Common myeloid progenitor, CD34-positive (primary cell): Measurements from ENCODE around the gene CCDC174.
A peak's percentile ranks its signal among the peaks of the same experiment; 100 is the strongest.

Source experiments
- CTCF ChIA-PET: fragments of 350-600 bp; sonication (Branson Sonifier 250); formaldehyde crosslinking; loops from one replicate; lab custom pipeline; 2021; ENCODE audit warnings: antibody characterized with exemption; lab: Charles Lee
- POLR2A ChIA-PET: fragments of 350-600 bp; sonication (Branson Sonifier 250); formaldehyde crosslinking; loops from one replicate; lab custom pipeline; 2021; ENCODE audit warnings: antibody characterized with exemption; lab: Charles Lee
- DNase-seq, 3 donors: peaks; one replicate each; pipeline versions ENCODE4 v3.0.0 to v3.0.0-alpha.2; 2013
- H3K27ac ChIP-seq, 2 experiments: 1 replicate in 1 of 2; 2 replicates in 1 of 2; pipeline ENCODE4 v1.7.0; 2013; ENCODE audit warnings: inconsistent platforms in 2 of 2, low read length in 2 of 2, mild to moderate bottlenecking in 2 of 2, low read depth in 1 of 2, moderate library complexity in 1 of 2; ENCODE audit not compliant: severe bottlenecking in 2 of 2, insufficient read depth in 1 of 2, poor library complexity in 1 of 2
- H3K27me3 ChIP-seq, 5 experiments: replicated peaks in 2 of 5; 1 replicate in 3 of 5; 2 replicates in 2 of 5; pipeline versions ENCODE4 v1.6.1 to v1.7.0; 2013; ENCODE audit warnings: low read length in 4 of 5, mild to moderate bottlenecking in 2 of 5, moderate library complexity in 2 of 5, inconsistent platforms in 1 of 5; ENCODE audit not compliant: insufficient read depth in 5 of 5, control insufficient read depth in 4 of 5
- H3K36me3 ChIP-seq, 4 experiments: 1 replicate in 2 of 4; 2 replicates in 2 of 4; pipeline versions ENCODE4 v1.6.1 to v1.7.0; 2013; ENCODE audit warnings: low read length in 3 of 4, control low read depth in 1 of 4, mild to moderate bottlenecking in 1 of 4; ENCODE audit not compliant: control insufficient read depth in 4 of 4, insufficient read depth in 4 of 4
- H3K4me1 ChIP-seq, 4 experiments: 1 replicate in 3 of 4; 2 replicates in 1 of 4; pipeline versions ENCODE4 v1.6.1 to v1.7.1; 2013; ENCODE audit warnings: low read length in 3 of 4, mild to moderate bottlenecking in 3 of 4, control low read depth in 1 of 4, inconsistent platforms in 1 of 4, moderate library complexity in 1 of 4; ENCODE audit not compliant: control insufficient read depth in 4 of 4, insufficient read depth in 4 of 4; ENCODE audit errors: control extremely low read depth in 1 of 4
- H3K4me3 ChIP-seq, 7 experiments: 1 replicate in 4 of 7; 2 replicates in 3 of 7; pipeline versions ENCODE4 v1.5.1 to v1.7.0; 2013; ENCODE audit warnings: mild to moderate bottlenecking in 7 of 7, low read length in 6 of 7, moderate library complexity in 6 of 7, inconsistent platforms in 2 of 7, low read depth in 2 of 7, control low read depth in 1 of 7; ENCODE audit not compliant: insufficient read depth in 4 of 7, control insufficient read depth in 1 of 7; ENCODE audit errors: extremely low read depth in 1 of 7
- H3K9me3 ChIP-seq, 5 experiments: 1 replicate in 4 of 5; 2 replicates in 1 of 5; pipeline versions ENCODE4 v1.6.1 to v1.7.1; 2013; ENCODE audit warnings: low read length in 4 of 5, mild to moderate bottlenecking in 2 of 5, inconsistent platforms in 1 of 5, low read depth in 1 of 5, moderate library complexity in 1 of 5; ENCODE audit not compliant: control insufficient read depth in 4 of 5, insufficient read depth in 2 of 5; ENCODE audit errors: control extremely low read depth in 1 of 5
- WGBS: methylation state at CpG from one replicate; pipeline ENCODE4 v1.1.5; 2013; ENCODE audit not compliant: insufficient coverage; 5-methylcytosine and 5-hydroxymethylcytosine counted together

Gene CCDC174

DNA sequence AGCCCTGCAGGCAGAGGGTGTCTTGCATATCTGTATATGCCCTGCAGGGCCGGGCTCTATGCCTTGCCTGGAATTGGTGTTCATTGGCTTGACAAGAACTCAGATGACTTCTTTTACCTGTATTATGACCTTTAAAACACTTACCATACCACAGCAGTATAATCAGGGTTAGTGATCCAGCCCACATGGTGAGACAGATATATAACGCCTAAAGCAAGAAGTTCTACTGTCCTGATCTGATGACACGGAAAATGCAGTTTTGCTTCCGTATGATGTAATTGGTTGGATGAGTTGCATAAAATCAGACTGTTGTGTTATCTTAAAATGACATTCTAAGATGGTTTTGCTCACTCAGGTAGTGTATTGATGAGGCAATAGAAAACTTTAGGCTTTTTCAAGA is 9.4 kb downstream of the CCDC174 start:
- H3K4me1 ChIP-seq, result no peaks in the 10 kb centered on the region
- POLR2A ChIA-PET, result no interaction called here
- 100% methylated on average over 2 of the region's 4 CpGs for WGBS
- H3K4me3 ChIP-seq, result no peak overlapping the region
- no peak overlapping the region for H3K27ac ChIP-seq
- H3K9me3 ChIP-seq, result no peaks in the 10 kb centered on the region
- no peaks in the 10 kb centered on the region for H3K27me3 ChIP-seq
- DNase-seq, result no peak
- CTCF ChIA-PET, result interaction anchor here (1.1 kb wide), 3 partner anchors 9 to 117 kb away, joined by 3 to 4 read pairs (median 3); partner anchors contain the start of gene CCDC174
- H3K36me3 ChIP-seq, result peaks cover 47 to 99% (median 72%) of the 10 kb centered on the region in 4 experiments

DNA sequence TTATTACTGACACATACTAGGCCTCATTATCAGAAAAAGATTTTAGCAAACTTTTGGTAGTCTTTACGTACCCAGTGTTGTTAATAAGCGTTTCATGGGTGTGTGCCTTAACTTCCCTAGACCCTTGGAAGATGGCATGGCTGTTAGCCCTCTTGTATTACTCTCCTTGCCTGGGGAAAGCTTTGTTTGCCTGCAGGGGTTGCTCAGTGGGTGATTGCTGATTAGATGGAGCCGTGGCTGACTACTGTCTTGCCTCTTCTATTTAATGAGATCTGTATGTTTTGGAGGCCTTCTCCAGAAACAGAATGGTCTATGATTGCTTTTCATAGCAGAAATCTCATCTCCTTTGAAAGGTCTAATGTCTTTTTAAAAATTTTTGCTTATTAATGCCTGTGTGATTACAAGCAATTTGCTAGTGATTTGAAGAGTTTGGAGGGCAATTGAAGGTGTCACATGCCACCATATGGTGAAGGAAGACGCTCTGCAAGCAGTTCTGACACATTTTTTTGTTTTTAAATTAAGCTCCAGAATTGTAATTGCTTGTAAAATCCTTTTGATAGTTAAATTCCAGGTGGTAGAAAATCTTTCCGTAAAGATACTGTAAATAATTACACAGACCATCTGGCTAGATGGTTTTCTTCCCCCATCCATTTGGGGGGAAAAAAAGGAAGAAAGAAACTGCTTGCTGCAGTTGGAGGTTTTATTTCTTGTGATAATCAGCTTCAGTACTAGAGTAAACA is 12.0 kb downstream of the CCDC174 start:
- no peak overlapping the region for H3K4me3 ChIP-seq
- 100% methylated on average over 3 of the region's 5 CpGs for WGBS
- H3K27ac ChIP-seq, result no peak overlapping the region
- no peak for DNase-seq
- no peaks in the 10 kb centered on the region for H3K4me1 ChIP-seq
- H3K9me3 ChIP-seq, result no peaks in the 10 kb centered on the region
- ChIA-PET CTCF (interaction anchor here (0.6 to 1.5 kb wide), 5 partner anchors 10 to 603 kb away, joined by 3 to 6 read pairs (median 3); no protein-coding TSS in a partner anchor), POLR2A (no interaction called here)
- H3K27me3 ChIP-seq, result no peaks in the 10 kb centered on the region
- H3K36me3 ChIP-seq, result peaks cover 48 to 97% (median 69%) of the 10 kb centered on the region in 4 experiments

DNA sequence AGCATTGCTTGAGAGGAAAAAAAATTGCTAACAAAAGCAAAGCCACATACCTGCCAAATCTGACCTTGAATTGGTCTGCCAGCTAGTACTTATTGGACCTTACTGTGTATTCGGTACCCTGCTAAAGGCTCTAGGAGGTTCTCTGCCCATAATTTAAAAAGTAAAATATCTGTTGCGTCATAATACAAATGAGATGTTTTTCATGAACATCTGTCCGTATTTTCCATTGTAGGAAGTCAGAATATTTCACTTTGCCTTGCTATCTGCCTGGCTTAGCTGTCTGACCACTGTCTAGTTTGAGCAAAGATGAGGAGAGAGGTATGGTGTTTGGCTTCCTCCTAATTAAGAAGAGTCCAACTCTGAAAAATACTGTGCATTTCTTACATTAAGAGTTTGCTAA is 12.6 kb downstream of the CCDC174 start:
- 86% methylated on average over 3 of the region's 3 CpGs for WGBS

DNA sequence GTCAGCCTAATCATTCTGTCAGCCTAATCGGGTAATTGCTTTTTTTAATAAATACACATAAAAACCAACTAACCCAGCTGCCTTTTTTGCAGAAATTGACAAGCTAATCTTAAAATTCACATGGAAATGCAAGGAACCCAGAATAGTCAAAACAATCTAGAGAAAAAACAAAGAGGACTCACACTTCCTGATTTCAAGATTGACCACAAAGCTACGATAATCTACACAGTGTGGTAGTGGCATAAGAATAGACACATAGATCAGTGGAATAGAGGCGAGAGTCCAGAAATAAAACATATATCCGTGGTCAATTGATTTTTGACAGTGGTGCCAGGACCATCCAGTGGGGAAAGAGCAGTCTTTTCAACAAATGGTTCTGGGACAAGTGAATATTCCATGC is 21.0 kb downstream of the CCDC174 start:
- ChIA-PET CTCF (interaction anchor here (0.7 to 13.9 kb wide), 15 partner anchors 11 to 250 kb away, joined by 3 to 276 read pairs (median 4); partner anchors contain the start of gene CCDC174), POLR2A (interaction anchor here (1.4 kb wide), 1 partner anchor 89 kb away, joined by 4 read pairs; no protein-coding TSS in a partner anchor)

More for the DNA sequence above, 12.6 kb downstream of the CCDC174 start:
- CTCF ChIA-PET, result interaction anchor here (1.3 kb wide), 3 partner anchors 9 to 117 kb away, joined by 3 to 6 read pairs (median 3); partner anchors contain the start of gene C3orf20
- Histone ChIP-seq H3K27ac (no peak overlapping the region), H3K27me3 (no peaks in the 10 kb centered on the region), H3K9me3 (no peaks in the 10 kb centered on the region), H3K4me1 (no peaks in the 10 kb centered on the region), H3K36me3 (peaks cover 49 to 97% (median 70%) of the 10 kb centered on the region in 4 experiments), H3K4me3 (no peak overlapping the region)
- DNase-seq, result no peak
- POLR2A ChIA-PET, result no interaction called here

DNA sequence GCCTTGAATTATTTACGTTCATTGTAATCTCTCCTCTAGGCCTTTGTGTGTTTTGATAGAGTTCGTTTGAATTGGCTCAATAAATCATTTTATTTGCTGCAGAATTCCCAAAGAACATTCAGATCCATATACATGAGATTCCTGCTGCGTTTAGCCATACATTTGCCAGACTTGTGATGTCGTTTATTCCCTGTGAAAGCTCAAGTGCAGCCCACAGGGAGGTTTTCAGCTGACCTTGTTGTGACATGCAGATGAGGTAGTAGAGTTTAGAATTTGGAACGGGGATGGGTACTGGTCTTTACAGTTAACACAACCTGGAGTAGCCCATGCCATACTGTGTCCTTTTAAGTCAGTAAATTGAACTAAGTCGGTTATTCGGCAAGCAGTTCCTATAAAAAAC is 23.3 kb downstream of the CCDC174 start, which contains the start of gene C3orf20:
Gene C3orf20 (plus strand): TSS at position 301 of the 400 bp plus-strand sequence. CDS start 7,573 bp downstream, outside the sequence.
- ChIA-PET CTCF (interaction anchor here (0.8 to 13.9 kb wide), 15 partner anchors 9 to 252 kb away, joined by 3 to 276 read pairs (median 4); no protein-coding TSS in a partner anchor), POLR2A (no interaction called here)
- DNase-seq, result no peak
- peaks cover 0 to 1% (median 0%) of the 10 kb centered on the region in 5 experiments for H3K9me3 ChIP-seq
- H3K4me3 ChIP-seq, result no peak within 1 kb of the TSS
- 100% methylated on average over 3 of the region's 7 CpGs for WGBS
- no peaks in the 10 kb centered on the region for H3K27me3 ChIP-seq
- H3K27ac ChIP-seq, result no peak within 1 kb of the TSS
- peaks cover 0 to 9% (median 3%) of the 10 kb centered on the region in 4 experiments for H3K4me1 ChIP-seq
- H3K36me3 ChIP-seq, result peaks cover 8 to 33% (median 26%) of the 10 kb centered on the region in 4 experiments

More for the DNA sequence above, 21.0 kb downstream of the CCDC174 start:
- Histone ChIP-seq H3K27ac (no peak overlapping the region), H3K4me1 (peaks cover 0 to 9% (median 3%) of the 10 kb centered on the region in 4 experiments), H3K4me3 (no peak overlapping the region), H3K9me3 (no peaks in the 10 kb centered on the region), H3K36me3 (peaks cover 16 to 55% (median 44%) of the 10 kb centered on the region in 4 experiments), H3K27me3 (no peaks in the 10 kb centered on the region)
- 53% methylated on average over 4 of the region's 4 CpGs for WGBS
- peak in 2 of 3 donors; percentile 17 to 36 for DNase-seq

DNA sequence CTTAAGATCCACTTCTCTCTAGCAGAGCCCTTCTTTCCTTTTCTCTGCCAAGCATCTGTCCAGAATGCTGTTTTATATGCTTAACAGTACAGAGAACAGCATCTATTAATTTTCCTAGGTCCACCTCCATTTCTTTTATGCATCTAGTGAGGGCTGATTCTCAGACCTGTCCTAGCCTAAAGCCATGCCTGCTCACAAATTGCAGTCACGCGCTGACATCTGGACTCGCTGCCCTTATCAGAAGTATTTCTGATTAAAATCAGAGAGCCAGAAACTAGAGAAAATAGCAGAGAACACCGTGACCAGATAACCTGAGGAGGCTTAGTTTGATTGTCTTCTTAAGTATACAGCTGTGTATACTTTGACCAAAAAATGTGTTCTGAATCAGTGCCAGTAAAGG is 25.3 kb downstream of the CCDC174 start:
- no peak for DNase-seq
- ChIA-PET POLR2A (no interaction called here), CTCF (interaction anchor here (0.6 to 13.9 kb wide), 7 partner anchors 10 to 250 kb away, joined by 3 to 276 read pairs (median 7); no protein-coding TSS in a partner anchor)
- H3K9me3 ChIP-seq, result peaks cover 0 to 5% (median 0%) of the 10 kb centered on the region in 5 experiments
- H3K36me3 ChIP-seq, result peaks cover 0 to 13% (median 8%) of the 10 kb centered on the region in 4 experiments
- no peaks in the 10 kb centered on the region for H3K27me3 ChIP-seq
- H3K4me1 ChIP-seq, result peaks cover 0 to 9% (median 3%) of the 10 kb centered on the region in 4 experiments
- H3K27ac ChIP-seq, result no peak overlapping the region
- 98% methylated on average over 4 of the region's 4 CpGs for WGBS
- H3K4me3 ChIP-seq, result no peak overlapping the region
